NCI-H82 treated with DMSO at 0.1 percent for 48 hours (cell line): Measurements from ENCODE around the gene LYPD6.
"Not testable (repeated sequence)": the region's sequence is repeated elsewhere in the genome, so short reads cannot be mapped to it uniquely, and the experiment has no call there.

Experiments used
- DNase-seq: peaks from one replicate; lab custom pipeline; 2025; ENCODE audit not compliant: unreplicated experiment; lab: John Stamatoyannopoulos, UW

The LYPD6 gene, protein sequence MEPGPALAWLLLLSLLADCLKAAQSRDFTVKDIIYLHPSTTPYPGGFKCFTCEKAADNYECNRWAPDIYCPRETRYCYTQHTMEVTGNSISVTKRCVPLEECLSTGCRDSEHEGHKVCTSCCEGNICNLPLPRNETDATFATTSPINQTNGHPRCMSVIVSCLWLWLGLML

DNA sequence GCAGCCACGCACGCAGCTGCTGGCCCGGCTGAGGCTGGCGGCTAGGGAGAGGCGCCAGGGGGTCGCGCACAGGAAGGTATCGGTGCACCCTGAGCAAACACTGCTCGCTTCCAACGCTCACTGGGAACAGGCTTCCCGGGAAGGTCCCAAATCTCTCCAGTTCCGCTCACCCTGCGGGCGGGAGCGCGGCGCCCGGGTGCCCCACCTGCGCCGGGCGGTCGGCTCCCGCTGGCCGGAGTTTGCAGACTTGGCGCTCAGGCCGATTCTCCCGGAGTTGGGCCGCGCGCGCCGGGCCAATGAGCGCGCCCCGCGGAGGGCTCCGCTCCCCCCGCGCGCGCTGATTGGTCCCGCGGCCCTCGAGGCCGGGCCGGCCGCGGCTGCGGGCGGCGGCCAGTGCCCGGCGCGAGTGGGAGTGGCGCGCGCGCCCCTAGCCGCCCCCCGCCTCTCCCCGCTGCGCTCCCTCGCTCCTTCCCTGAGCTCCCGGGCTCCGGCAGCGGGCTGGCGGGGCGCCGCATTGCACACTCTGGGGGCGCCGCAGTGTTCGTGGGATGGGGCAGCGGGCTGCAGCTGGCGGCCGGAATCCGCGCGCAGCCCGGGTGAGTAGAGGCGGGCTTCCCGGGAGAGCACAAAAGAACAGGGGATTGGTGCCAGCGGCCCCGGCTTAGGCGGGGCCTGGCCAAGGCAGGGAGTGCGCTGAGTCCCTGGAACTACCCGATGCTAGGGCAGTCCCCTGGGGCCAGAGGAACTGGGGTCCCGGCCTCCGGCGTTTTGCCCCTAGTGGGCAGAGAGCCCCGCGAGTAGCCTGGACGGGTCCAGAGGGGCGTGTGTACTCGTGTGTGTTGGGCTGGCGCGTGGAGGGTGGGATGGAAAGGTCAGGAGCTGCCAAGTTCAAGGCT is at the start of gene LYPD6:
TSS of gene LYPD6 (plus strand) at position 461 of the 896 bp plus-strand sequence. CDS start 107,122 bp downstream, outside the sequence.
- DNase-seq = peak; percentile 48

DNA sequence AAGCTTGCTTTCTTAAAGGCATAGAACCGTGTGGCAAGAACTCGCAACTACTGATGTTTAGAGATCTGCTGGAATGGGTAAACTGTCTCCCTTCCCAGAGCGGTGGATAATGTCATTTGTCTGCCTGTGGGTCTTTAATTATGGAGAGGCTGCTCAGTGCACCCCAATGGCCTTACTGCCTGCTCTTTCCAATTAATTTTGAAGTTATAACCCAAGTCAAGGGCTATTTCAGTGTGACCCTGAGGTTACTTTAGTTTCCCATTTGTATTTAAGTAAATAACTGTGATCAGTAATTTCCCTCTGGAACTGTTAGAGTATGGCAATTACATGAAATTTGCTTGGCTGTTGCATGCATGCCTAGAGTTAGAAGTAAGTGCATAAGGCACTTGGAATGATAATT is 48.9 kb upstream of the LYPD6 start:
- DNase-seq = no peak

DNA sequence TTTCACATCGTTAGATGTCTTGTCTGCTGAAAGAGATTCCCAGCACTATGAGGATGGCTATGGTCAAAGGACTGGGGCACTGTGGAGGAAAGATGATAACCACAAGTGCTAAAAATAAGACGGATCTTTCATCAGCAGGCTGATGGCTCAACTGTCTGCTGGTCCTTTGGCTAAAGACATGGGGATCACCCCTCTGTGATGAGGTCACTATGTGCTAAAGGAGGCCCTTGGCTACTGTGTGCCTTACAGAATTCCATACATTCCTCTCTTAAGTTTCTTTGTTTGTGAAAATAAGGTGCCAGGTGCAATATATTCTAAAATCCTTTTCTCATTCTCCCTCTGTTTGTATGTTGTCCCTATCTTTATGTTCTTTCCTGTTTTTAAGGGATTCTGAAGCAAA is 39.7 kb upstream of the LYPD6 start:
- DNase-seq = no peak

DNA sequence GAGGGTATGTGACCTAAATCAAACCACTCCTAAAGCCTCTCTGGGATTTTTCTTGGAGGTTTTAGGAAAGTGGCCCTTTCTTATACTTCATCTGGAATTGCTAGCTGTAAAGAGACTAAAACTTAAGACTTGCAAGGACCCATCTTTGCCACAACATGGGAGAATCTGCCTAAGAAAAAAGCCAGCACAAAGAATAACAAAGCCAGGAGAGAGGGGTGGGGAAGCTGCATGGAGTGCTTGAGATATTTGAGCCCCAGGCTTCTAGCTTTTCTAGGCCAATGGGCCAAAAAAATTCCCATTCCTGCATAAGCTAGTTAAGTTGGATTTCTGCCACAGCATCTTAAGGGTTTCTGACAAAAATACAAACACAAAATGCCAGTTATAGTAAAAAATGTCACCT is 38.5 kb upstream of the LYPD6 start:
- DNase-seq = no peak

DNA sequence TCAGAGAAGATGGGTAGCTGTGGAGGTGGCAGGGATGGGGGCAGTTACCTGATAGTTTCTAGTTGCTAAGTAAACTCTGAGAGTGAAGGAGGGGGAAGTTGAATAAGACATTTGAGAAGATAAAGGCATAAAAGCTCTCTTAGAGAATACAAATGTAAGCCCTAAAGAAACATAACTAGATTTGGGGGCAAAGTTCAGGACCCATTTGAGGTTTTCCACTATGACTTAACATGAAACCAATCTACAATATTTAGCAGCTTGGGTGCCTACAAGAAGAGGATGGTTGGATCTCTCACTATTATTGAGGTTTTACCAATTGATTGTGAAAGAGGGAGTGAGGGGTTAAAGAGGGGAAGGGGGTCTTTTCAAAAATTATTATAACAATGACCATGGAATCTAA is 34.4 kb upstream of the LYPD6 start:
- no peak for DNase-seq

DNA sequence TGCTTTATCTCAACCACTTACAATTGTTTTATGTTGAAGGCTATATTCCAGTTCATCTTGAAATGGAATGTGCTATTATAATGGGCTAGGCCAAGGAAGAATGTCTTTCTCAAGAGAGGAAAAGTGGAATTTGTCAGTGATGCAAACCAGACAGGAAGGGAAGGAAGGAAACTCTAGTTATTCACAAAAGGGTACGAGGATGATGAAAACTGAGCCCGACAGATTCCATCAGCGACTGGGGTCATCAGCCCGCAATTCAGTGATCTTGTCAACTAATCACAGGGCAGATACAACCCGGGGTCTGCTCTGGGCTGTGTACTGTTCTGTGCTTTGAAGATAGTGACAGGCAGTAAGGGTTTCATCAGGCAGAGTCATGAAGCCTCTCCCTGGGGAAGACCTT is 23.4 kb upstream of the LYPD6 start:
- no peak for DNase-seq

DNA sequence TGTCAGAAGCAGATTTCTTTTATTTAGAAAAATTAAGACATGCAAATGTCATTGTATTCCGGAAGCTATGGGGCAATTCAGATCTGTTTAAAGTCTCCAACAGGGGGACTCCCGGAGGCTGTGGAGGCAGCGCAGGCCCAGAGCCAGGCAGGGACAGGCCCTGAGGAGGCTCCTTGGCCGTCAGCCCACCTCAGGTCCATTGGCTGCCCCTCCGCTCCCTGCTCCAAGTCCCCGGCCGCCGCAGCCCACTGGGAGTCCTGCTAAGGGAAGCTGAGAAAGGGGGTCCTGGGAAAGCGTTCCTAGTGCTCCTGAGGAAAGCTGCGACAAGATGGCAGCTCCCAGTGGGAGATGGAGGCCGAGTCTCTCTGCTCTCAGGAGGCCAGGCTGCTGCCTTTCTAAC is 20.0 kb upstream of the LYPD6 start:
- no peak for DNase-seq

DNA sequence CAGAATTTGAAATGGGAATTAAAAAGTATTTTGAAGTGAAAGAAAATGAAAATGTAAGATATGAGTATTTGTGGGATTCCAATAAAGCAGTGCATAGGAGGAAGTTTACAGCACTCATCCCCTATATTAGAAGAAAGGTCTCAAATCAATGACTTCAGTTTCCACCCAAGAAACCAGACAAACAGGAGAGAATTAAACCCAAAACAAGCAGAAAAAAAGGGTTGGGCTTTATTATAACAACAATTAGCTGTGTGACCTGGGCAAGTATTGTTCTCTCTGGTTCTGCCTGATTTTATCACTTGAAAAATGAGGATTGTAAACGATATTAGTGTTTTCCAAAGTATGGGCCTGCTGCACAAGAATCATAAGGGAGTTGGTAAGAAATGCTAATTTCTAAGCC is 18.3 kb upstream of the LYPD6 start:
- DNase-seq = no peak

DNA sequence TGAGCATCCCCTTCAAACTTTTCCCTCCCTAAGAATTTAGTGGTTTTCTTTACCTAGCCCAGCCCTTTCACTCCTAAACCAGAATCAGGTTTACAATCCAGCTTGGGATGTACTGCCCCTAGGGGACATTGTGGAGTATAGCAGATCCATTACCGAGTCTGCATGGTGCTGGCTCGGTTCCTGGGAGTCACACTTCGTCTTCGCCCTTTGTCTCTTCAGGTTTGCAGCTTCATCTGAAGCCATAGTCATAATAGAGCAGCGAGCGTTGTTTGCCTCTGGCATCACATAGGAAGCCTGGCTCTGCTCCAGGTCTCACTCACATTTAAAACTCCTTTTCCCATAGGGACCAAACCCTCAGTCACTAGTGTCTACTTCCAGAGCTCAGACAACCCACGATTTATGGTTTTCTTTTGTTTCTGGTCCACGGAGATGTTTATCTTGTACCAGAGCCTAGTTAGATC is 16.8 kb upstream of the LYPD6 start:
- DNase-seq = no peak

DNA sequence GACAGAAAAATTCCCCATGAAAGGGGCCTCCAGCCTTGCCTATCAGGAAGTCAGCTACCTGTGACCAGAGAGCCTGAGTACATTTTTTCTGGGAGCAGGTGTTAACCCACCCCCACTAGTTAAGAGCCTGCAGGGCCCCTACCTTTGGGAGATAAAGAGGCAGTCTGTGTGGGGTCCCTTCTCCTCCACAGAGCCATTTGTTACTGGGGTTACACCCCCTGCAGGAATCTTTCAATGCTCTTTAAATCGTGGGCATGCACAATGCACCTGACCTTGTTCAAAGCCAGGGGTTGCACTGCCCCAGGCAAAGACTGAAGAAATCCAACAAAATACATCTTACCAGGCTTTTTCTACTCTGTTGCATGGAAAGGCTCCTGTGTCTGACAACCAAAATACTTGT is 15.7 kb upstream of the LYPD6 start:
- DNase-seq = no peak

DNA sequence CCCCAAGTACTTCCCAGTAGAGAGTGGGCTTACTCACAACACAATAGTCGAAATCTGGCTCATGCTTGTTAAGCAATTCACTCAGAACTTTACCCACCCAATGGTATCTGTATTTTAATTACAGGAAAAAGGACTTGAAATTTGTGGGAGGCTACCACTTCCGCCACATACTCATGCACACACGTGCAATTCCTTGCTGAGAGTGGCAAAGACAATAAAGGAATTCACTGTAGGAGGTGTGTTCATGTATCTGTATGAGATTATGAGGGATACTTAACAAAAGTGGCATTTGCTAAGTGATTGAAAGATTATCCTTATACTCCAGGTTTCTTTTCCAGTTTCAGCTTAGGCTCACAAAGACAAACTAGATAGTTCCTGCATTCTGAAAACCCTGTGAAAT is 14.9 kb upstream of the LYPD6 start:
- DNase-seq = no peak

DNA sequence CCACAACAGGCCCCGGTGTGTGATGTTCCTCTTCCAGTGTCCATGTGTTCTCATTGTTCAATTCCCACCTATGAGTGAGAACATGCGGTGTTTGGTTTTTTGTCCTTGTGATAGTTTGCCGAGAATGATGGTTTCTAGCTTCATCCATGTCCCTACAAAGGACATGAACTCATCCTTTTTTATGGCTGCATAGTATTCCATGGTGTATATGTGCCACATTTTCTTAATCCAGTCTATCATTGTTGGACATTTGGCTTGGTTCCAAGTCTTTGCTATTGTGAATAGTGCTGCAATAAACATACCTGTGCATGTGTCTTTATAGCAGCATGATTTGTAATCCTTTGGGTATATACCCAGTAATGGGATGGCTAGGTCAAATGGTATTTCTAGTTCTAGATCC is 11.8 kb upstream of the LYPD6 start:
- DNase-seq = not testable (repeated sequence)

DNA sequence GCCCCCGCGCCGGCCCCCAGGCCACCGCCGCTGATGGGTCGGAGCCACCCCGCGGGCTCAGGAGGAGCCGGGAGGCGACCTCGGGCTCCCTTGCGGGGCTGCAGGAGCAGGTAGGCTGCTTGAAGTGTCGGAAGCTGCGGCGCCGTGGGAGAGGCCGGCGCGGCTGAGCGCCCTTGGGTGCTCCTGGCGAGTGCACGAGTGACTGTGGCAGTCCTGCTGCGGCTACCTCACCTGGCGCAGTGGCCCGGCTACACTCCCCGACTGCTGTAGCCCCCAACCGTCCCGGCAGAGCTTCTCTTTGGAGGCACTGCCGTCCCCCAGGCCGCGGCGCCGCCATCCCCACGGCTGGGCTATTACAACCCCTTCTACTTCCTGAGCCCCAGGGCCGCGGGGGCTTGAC is 10.0 kb upstream of the LYPD6 start:
- DNase-seq = no peak

DNA sequence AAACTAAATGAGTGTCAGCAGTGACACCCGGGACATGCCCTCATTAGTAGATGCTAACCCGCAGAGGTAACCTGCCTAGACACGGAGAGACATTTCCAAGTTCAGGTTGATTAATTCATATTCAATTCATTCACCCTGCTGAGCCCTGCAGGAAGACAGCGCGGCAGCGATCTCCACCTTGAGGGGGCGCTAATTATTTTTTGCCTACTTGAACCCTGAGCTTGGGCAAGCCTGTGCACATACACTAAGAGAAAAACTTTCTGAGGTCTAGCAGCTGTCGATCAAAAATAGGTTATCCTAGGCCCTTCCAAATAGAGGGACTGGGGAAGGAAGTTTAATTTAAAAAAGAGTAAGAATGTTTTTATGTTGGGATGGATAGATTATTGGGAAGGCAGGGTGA is 1.3 kb upstream of the LYPD6 start:
- no peak for DNase-seq

DNA sequence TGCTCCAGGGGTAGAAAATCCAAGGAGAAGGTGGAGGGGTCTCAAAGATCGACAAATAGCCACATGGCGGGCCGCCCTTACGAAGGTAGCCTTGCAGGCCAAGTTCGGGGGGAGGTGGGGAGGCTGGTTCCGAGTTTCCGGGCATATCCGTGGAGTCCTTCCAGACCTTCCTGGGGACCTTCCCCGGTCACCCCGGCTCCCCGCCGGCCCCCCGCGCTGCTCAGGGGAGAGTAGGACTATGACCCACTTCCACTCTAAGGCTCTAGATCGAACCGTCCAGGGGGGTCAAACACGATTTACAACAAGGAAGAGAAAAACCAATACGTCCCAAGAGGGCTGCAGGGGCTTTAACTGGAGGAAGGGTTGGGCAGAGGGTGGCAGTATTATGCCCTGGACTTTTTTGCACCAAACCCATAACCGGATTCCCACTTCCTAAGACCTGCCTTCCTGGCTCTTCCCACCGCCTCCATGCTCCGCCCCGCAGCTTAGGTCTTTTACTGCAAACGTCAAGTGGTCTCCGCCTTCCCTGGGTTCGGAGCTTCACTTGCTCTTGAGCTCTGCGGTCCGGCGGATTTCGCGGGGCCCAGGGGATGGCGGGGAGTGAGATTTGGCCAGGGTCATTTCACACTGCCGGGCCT is 779 bp upstream of the LYPD6 start:
- DNase-seq = peak; percentile 69

DNA sequence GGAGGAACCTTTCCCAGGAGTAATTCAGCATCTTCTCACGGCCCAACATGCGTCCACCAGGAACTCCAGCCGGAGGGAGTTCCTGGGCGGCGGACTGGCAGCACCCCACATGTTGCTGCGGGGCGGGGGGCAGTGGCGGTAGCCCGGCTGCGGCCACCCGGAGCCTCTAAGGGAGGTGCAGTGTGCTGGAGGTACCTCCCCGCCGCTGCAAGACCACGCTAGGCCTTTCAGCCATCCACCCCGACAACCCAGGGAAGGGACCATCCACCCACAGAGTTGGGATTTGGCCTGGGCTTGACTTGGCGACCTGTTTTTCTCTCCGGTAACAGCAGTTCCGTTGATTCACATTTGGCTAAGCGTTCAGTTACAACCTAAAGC is 625 bp downstream of the LYPD6 start:
- DNase-seq = no peak

DNA sequence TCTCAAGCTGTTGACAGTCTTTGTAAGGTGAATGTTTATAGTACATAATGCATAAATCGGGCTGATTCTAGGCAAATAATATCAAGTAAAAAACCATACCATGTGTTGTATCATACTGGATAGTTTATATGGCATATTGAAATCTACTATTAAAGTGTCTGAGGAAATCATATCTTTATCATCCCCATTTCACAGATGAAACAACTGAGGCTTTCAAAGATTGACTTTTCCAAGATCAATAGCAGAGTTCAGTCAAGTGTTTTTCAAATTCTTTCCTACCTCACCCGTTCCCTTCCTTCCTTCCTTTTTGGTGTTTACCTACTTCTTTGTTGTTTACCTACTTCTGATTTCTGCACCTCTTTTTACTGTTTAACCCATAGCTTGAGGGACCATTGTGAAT is 2.0 kb downstream of the LYPD6 start:
- no peak for DNase-seq

DNA sequence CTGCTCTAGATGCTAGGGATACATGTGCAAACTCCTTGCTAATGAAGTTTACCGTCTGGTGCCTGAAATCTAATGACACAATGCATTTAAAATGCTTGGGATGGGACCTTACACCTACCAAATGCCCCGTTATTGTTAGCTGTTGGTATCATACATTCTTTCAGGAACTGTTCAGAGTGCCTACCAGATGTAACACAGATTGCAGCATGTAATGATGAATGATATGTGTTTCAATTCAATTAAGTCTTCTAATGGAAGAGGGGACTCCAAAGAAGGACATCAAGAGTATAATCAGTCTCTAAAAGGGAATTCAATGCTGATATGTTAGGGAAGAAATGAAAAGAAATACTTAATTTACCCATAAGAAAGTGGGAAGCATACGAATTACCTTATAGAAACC is 3.2 kb downstream of the LYPD6 start:
- no peak for DNase-seq

DNA sequence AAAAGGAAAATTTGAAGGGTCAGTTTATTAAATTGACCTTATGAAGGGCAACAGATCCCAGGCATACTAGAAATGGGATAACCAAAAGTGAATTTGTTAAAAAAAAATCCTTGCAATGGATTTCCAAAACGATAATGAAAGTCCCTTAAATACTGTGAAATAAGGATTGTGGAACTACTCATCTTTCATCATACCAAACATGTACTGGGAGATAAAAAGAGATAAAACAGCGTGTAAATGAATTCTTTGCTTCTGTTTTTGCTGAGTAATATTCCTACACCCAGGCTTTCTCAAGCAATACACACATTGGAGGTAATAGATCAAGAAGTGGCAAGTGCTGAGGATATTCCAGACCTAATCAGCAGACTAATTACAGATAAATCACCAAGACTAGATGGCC is 3.8 kb downstream of the LYPD6 start:
- no peak for DNase-seq

DNA sequence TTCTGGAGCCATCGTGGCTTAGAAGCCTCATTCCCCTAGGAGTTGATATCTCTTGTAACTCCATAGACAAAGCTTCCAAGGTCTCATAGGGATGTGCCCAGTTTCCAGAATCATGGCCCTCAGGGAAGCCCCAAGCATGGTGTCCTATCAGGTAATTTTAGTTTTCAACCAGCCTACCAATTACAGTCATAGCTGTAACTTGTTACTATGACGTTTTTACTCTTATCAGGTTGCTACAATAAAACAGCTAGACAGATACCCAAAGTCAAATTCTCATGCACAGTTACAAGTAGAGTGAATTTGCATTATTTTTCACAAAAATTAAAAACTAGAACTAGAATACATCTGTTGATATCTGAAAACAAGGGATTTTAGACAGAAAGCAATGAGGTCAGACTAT is 8.9 kb downstream of the LYPD6 start:
- DNase-seq = no peak

DNA sequence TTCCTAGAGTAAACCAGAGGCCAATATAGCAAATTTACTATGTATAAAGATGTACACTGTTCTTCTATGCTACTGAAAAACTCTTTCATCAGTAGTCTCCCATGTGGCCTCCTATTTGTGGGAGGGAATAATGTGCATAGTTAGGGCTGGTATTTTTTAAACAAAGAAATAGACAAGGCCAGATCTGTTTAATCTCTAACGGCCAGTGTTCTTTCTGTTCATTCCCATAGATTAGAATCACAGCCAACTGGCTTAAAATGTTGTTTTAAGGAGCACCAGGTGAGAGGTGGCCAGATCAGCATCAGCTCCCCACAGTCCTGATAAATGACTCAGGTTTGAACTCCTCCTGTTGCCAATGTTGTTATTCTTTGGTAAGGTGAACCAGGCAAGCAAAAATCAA is 12.1 kb downstream of the LYPD6 start:
- DNase-seq = no peak

DNA sequence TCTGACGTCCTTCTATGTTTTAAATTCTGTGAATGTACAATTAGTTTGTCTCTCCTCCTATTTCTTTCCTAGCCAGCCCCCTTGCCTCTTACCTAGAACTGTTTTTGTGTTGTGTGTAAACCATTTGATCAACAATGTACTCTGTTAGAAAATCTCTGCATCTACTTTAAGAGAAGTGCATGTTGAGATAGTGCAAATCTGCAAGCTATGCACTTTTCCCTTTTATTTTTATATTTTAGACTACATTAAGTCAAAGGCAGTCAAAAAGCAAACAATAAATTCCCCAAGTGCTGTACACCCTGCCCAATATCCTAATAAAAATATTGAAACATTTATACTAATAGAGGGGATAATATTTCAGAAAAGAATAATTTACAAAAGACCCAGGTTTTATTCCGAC is 13.7 kb downstream of the LYPD6 start:
- DNase-seq = no peak
